NCI-H1417 (cell line): ENCODE data around the gene ATP9A.
"Not testable (repeated sequence)": the region's sequence is repeated elsewhere in the genome, so short reads cannot be mapped to it uniquely, and the experiment has no call there.

Source experiments
- DNase-seq, 3 experiments: peaks; one replicate each; lab custom pipeline; 2025; lab: John Stamatoyannopoulos, UW

The ATP9A gene

DNA sequence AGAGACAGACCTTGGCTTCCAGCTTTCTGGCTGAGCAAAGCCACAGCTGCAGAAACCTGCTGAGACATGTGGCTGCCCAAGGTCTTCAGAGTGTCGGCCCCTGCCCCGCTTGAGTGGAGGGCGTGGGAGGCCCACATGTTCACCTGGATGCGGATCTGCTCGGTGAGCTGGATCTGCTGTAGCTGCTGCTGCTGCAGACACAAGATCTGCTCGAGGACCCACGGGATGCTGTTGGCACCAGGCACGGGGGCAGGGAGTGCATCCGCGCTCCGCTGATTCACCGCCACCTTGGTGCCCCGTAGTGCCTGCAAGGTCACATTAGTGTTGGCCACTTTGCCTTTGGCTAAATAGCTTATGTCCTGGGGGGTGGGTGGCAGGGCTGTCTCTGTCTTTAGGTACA is 23.4 kb upstream of the ATP9A start:
- DNase-seq: no peak

DNA sequence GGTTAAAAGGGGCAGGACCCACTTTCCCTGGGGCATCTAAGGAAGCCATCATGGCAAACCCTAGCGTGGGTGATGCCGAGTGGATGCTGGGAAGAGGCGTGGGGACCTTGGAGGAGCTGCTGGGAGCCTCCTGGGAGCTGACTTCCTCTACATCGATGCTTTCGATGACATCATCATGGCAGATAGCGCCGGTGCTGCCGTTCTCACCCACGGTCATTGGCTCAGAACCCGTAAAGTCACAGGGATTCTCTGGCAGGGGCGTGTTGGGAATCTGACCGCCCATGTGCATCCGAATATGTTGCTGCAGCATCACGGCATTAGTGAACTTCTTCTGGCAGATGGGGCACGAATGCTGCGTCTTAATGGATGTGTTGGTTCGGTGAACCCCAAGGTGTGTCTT is 22.1 kb upstream of the ATP9A start:
- no peak for DNase-seq

- no peak for DNase-seq
Observed at GRCh38 chr20:51789434-51789833, 21.2 kb upstream of the ATP9A start.

DNA sequence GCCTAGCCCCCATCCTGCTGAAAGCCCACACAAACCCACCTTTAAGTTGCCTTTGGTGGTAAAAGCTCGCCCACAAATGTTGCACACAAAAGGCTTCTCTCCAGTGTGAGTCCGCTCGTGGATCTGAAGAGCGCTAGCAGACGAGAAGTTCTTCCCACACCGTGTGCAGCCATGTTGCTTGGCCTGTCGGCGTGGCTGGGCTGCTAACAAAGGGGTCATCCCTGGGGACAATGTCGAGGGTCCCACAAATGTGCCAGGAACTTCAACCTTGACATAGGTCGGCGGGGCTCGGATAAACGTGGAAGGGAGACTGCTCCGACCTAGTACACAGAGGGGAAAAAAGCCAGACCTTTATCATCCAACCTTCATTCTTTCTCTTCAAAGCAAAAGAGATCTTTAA is 20.6 kb upstream of the ATP9A start:
- DNase-seq: no peak

- DNase-seq: no peak
Observed at GRCh38 chr20:51784299-51784698, 16.1 kb upstream of the ATP9A start.

GRCh38 chr20:51778229-51778759 is 10.1 kb upstream of the ATP9A start:
- DNase-seq: not testable (repeated sequence)

DNA sequence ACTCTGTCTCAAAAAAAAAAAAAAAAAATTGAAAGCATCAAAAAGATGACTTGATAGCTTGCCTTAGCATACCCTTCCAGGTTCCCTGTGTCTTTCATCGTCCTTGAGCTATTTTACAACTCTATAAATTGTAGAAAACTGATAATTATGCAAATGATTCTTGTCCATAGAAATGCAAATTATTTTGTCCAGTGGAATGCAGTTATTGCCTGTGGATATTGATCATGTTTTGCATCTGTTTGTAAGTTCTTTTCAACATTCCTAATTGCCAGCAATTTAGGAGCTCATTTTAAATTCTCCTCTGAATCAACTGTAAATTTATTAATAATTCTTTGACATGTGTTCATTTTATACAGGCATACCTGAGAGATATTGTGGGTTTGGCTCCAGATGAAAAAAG is 7.1 kb upstream of the ATP9A start:
- DNase-seq: no peak

- no peak for DNase-seq
Observed at GRCh38 chr20:51772236-51772635, 4.0 kb upstream of the ATP9A start.

DNA sequence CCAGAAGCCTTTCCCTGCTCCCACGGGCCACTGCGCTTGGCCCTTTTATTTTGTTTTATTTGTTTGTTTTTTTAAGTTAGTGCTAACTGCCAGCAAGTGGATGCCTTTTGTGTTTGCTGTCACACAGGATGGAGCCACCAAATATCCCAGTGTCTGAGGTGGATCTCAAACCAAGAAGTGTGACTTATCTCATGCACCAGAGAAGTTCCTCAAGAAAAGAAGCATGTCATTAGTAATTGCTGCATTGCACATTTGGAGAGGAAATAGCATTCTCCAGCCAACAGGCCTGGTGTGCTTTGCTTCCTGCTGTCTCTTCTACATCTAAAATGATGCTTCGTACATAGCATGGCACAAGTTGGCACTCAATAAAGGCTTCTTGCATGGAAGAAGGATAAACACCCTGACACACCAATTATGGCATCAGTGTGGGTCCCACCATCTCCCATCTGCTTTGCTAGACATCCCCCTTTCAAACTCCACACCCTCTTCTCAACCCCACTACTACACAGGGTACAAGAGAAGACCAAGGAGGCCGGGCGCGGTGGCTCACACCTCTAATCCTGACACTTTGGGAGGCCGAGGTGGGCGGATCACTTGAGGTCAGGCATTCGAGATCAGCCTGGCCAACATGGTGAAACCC is 1.9 kb upstream of the ATP9A start:
- no peak for DNase-seq

GRCh38 chr20:51768759-51769517 is 748 bp upstream of the ATP9A start:
- DNase-seq: peak in 2 of 3 experiments; percentile 28 to 39

DNA sequence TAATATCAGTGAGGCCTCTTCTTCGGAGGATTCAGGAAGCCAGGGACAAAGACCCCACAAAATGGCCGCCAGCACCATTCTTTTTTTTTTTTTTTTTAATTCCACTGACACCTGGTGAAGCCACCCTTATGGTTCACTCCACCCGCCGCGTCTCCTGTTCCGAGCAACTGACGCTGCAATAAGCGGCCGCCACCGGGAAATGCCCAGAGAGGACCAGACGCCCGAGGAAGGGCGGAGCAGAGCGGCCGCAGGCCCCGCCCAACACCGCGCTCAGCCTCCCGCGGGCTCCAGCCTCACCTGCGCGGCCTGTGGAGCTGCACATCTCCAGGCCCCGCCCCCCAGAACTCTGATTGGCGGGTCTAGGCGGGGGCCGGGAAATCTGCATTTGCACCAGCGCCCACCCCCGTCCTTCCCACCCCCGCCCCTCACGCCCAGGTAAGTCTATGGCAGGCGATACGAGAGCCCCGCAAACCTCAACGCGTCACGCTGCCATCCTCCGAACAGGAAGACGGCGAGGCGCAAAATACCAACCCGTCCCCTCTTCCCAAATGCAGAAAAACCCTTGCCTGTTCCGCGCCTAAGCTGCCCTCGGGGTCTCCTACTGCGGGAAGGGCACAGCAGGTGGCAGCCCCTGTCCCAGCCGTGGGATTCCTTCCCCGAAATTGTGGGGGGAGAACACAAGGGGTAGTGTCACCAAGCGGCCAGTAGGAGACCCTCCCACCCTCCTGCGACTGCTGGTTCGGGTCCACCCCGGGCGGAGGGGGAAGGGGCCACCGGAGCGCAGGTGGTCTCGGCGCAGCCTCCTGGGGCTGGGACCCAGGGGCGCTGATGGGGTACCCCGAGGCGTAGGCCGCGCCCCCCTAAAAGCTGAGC is 960 bp downstream of the ATP9A start:
- peak; percentile 95 to 98 (median 96) for DNase-seq

GRCh38 chr20:51765381-51765780 is 2.8 kb downstream of the ATP9A start:
- not testable (repeated sequence) for DNase-seq

GRCh38 chr20:51763965-51764602 is 4.1 kb downstream of the ATP9A start:
- DNase-seq: no peak

GRCh38 chr20:51760905-51761546 is 7.2 kb downstream of the ATP9A start:
- DNase-seq: no peak

DNA sequence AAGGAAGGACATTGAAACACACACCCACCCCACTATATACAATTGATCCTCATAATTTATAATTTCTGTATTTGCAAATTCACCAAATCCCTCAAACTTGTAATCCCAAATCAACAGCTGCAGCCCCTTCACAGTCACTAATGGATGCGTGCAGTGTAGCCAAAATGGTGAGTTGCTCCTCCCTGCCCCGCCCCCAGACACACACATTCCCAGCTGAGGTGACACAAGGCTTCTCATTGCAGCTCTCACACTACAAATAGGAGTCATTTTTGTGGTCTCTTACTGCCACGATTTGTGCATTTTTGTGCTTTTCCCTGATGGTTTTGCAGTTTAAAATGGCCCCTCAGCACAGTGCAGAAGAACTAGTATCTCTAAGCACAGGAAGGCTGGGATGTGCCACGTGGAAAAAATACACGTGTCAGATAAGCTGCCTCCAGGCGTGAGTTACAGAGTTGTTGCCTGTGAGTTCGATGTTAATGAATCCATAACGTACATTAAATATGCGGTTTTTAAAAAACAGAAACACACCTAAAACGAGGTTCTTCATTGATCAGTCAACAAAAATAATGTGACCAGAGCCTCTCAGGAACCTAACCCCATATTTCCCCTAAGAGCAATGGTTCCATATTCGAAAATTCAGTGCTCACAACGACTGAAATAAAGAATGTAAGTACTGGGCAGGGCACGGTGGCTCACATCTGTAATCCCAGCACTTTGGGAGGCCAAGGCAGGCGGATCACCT is 8.2 kb downstream of the ATP9A start:
- DNase-seq: no peak

DNA sequence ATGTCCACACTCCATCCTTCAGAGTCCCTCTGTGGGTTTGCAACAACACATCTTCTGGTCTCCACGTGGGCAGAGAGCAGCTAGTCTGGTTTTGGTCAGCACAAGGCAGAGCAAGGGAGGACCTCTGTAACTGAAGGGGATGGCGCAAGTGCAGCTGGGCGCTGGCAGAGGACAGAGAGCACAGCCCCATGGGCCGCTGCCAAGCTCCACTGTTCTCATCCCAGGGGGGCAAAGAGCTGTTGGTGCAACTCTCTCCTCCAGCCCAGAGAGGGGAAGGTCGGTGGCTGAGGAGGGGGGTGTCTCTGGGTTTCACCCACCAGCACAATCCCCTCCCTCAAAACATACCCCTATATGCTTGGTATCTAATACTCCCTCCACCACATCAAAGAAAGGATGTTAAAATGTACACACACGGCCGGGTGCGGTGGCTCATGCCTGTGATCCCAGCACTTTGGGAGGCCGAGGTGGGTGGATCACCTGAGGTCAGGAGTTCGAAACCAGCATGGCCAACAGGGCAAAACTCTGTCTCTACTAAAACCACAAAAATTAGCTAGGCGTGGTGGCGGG is 9.1 kb downstream of the ATP9A start:
- DNase-seq: no peak

DNA sequence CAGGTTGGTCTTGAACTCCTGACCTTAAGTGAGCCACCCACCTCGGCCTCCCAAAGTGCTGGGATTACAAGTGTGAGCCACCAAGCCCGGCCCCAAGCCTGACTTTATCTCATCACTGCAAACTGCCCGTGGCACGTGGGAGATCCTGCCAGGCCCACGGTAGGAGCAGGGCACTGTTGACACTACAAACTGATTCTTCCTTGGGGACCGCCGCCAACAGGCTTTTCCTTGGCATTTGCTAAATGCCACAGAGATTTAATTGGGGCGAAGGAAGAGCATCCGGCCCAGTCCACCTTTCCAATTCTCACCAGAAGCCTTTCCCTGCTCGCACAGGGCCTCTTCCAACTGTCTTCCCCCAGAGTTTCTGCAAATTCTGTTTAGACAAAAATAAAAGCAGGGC is 11.0 kb downstream of the ATP9A start:
- DNase-seq: no peak

DNA sequence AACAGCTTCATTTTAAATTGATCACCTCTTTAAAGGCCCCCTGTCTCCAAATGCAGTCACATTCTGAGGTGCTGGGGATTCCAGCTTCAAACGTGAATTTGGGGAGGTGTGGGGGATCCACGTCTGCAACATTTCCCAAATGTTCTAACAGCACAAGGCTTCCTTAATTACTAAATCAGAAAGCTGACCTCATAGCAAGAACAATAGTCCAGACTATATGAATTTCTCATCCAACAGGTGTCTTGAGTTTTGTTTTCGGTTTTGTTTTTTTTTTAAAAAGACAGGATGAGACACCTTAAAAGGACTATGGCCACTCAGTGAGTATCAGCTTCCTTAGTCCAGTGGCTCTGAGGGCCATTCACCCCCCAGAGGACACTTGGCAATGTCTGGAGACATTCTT is 11.5 kb downstream of the ATP9A start:
- DNase-seq: no peak

- not testable (repeated sequence) for DNase-seq
Observed at GRCh38 chr20:51753220-51753619, 15.0 kb downstream of the ATP9A start.

- no peak for DNase-seq
Observed at GRCh38 chr20:51752343-51752951, 15.7 kb downstream of the ATP9A start.
